ENCODE data around the gene AKT1S1. TPM values are rescaled to one million over a fixed set of nuclear protein-coding genes. Genes with fewer than 3 reads are reported as not detected.

Gene AKT1S1
- total and polyA plus RNA-seq, 2 donors (not counting 3 experiments of a cell fraction or from before 2014, with no cell fraction given) = 64.2 to 68.3 TPM

DNA sequence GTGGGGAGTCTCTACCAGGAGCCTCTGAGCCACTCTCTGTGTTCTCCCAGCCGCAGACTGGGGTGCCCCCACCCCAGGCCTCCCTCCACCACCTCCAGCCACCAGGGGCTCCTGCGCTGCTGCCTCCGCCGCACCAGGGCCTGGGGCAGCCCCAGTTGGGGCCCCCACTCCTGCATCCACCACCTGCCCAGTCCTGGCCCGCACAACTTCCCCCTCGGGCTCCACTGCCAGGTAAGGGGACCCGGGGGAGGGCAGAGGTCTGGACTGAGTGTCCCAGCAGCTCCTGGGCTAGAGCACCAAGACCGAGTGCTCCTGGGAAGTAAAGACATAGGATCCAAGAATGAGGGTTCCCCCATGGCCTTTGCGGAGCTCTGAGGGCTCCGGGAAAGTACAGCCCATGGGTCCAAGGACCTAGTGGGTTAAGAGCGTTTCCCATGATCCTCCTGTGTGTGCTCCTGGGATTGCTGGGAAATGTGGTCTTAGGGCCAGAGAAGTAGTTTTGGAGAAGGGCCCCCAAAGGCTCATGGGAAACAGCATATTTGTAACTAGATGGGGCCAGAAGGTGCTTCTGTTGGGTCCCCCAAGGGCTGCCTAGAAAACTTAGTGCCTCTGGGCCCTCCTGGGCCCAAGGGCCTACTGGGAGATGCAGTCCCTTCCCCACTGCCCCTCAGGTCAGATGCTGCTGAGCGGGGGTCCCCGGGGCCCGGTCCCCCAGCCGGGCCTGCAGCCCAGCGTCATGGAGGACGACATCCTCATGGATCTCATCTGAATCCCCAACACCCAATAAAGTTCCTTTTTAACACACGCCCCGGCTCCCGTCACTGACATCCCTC is 40.8 kb downstream of the AKT1S1 start:
- dilution Hi-C loops (cut with MboI; ENCODE audit: extremely low pct_ligation_motif_present, low sequenced_read_pairs) = no loop called here
- POLR2A ChIA-PET = no interaction called here
- Histone ChIP-seq H3K27me3 (ENCODE audit: control insufficient read depth in 2 of 2, insufficient read depth in 2 of 2, low read length in 2 of 2) (no peaks in the 10 kb centered on the region), H3K9me1 (replicated peaks; ENCODE audit: control insufficient read depth, extremely low read depth, insufficient read depth, low read length) (no peaks in the 10 kb centered on the region), H3K27ac (ENCODE audit: insufficient read depth, low read depth, low read length) (no peak overlapping the region), H2AFZ (ENCODE audit: low read depth, low read length) (no peak overlapping the region), H3K4me3 (replicated peaks in 1 of 3; ENCODE audit: insufficient read depth in 1 of 3, low read depth in 1 of 3, low read length in 3 of 3) (no peak overlapping the region), H4K20me1 (replicated peaks; ENCODE audit: control insufficient read depth, extremely low read depth, insufficient read depth, low read length) (no peaks in the 10 kb centered on the region), H3K4me2 (ENCODE audit: insufficient read depth, low read length) (no peak overlapping the region), H3K36me3 (ENCODE audit: control insufficient read depth in 2 of 2, extremely low read depth in 1 of 2, insufficient read depth in 2 of 2, low read length in 2 of 2) (peaks cover 7 to 55% of the 10 kb centered on the region in 2 experiments), H3K4me1 (ENCODE audit: control insufficient read depth, extremely low read depth, insufficient read depth, low read length) (peaks cover 8% of the 10 kb centered on the region), H3K79me2 (ENCODE audit: control insufficient read depth, insufficient read depth, low read length) (no peaks in the 10 kb centered on the region), H3K9me3 (replicated peaks; ENCODE audit: control insufficient read depth, insufficient read depth, low read length) (no peaks in the 10 kb centered on the region), H3K9ac (replicated peaks; ENCODE audit: extremely low read depth, insufficient read depth, low read length) (no peak overlapping the region)
- FAIRE-seq = no peak
- no peak for DNase-seq (ENCODE audit: low read depth, low spot score)
- TF ChIP-seq, protein P1, sequence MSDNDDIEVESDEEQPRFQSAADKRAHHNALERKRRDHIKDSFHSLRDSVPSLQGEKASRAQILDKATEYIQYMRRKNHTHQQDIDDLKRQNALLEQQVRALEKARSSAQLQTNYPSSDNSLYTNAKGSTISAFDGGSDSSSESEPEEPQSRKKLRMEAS (IDR thresholded peaks at IDR 0.05; ENCODE audit: insufficient read depth, insufficient read length) = no peak
- TF ChIP-seq GATA2 (IDR thresholded peaks at IDR 0.05; ENCODE audit: insufficient read depth, insufficient read length, low read depth, low read length) (no peak), EZH2 (IDR thresholded peaks at IDR 0.05; ENCODE audit: borderline replicate concordance, low read depth, low read length, severe bottlenecking) (no peak), FOS (IDR thresholded peaks at IDR 0.05; ENCODE audit: borderline replicate concordance, insufficient read depth, low read length) (no peak), MYC (IDR thresholded peaks at IDR 0.05; ENCODE audit: low read depth, low read length) (no peak), POLR2A (IDR thresholded peaks at IDR 0.05; ENCODE audit: low read depth, low read length) (no peak), POLR2AphosphoS5 (IDR thresholded peaks at IDR 0.05; ENCODE audit: insufficient read depth, low read depth, low read length) (no peak), JUN (IDR thresholded peaks at IDR 0.05; ENCODE audit: borderline replicate concordance, insufficient read depth, insufficient read length, low read depth) (no peak)
- TF ChIP-seq, protein P2, sequence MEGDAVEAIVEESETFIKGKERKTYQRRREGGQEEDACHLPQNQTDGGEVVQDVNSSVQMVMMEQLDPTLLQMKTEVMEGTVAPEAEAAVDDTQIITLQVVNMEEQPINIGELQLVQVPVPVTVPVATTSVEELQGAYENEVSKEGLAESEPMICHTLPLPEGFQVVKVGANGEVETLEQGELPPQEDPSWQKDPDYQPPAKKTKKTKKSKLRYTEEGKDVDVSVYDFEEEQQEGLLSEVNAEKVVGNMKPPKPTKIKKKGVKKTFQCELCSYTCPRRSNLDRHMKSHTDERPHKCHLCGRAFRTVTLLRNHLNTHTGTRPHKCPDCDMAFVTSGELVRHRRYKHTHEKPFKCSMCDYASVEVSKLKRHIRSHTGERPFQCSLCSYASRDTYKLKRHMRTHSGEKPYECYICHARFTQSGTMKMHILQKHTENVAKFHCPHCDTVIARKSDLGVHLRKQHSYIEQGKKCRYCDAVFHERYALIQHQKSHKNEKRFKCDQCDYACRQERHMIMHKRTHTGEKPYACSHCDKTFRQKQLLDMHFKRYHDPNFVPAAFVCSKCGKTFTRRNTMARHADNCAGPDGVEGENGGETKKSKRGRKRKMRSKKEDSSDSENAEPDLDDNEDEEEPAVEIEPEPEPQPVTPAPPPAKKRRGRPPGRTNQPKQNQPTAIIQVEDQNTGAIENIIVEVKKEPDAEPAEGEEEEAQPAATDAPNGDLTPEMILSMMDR (IDR thresholded peaks at IDR 0.05; ENCODE audit: extremely low read depth in 1 of 2, insufficient read depth in 1 of 2, low read depth in 1 of 2, low read length in 2 of 2) = no peak
- intact Hi-C loops (cut with micrococcal nuclease) = no loop called here
- no TSS peak for BruUV-seq (replicated peaks)
- CTCF ChIA-PET = no interaction called here

Data from endothelial cell of umbilical vein (primary cell).